ENCODE data around the gene MLPH. TPM values are rescaled to one million over a fixed set of nuclear protein-coding genes. Genes with fewer than 3 reads are reported as not detected.

Gene MLPH, protein sequence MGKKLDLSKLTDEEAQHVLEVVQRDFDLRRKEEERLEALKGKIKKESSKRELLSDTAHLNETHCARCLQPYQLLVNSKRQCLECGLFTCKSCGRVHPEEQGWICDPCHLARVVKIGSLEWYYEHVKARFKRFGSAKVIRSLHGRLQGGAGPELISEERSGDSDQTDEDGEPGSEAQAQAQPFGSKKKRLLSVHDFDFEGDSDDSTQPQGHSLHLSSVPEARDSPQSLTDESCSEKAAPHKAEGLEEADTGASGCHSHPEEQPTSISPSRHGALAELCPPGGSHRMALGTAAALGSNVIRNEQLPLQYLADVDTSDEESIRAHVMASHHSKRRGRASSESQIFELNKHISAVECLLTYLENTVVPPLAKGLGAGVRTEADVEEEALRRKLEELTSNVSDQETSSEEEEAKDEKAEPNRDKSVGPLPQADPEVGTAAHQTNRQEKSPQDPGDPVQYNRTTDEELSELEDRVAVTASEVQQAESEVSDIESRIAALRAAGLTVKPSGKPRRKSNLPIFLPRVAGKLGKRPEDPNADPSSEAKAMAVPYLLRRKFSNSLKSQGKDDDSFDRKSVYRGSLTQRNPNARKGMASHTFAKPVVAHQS
- total RNA-seq, result not detected in 2 replicates

DNA sequence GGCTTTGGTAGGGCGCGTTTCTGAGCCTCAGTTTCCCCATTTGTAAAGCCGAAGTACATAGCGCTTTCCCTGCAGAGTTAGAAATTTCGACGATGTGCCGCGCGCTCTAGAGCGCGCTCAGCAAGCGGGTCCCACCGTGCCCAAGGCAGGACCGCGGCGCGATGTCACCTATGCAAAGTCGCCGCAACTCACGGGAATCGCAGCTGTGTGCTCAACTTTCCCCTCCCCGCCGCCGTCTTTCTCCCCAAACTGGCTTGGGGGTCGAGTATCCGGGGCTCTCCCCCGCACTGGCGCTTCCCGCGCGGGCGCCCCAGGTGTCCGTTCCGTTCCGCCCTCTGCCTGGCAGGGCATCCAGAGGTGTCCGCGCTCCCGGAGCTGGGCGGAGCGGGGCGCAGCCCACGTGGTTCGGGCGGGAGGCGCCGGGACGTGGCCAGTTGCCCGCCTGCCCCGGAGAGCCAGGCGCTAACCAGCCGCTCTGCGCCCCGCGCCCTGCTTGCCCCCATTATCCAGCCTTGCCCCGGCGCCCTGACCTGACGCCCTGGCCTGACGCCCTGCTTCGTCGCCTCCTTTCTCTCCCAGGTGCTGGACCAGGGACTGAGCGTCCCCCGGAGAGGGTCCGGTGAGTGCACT lies at the start of gene MLPH:
MLPH (plus strand) TSS at position 433 of the 630 bp plus-strand sequence. CDS start 6,176 bp downstream, outside the sequence.
- intact Hi-C loops (cut with micrococcal nuclease), result no loop called here

DNA sequence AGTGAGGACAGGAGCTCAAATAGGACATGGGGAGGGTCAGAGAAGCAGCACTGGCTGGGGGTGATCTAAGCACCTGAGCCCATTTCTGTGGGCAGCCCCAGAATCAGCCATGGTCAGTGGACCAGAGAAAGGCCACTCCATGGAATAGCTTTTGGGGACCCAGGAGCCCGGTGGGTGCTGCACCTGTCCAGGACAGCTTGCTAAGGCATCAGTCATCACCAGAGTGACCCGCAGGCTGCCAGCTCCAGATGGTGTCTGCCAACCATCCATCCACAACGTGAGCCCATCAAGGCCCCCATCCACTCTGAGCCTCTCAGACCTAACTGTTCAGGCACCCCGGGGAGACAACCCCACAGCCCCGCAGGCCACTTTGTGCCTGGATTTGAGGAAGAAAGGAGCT lies 49.5 kb upstream of the MLPH start:
- intact Hi-C loops (cut with micrococcal nuclease), result no loop called here

DNA sequence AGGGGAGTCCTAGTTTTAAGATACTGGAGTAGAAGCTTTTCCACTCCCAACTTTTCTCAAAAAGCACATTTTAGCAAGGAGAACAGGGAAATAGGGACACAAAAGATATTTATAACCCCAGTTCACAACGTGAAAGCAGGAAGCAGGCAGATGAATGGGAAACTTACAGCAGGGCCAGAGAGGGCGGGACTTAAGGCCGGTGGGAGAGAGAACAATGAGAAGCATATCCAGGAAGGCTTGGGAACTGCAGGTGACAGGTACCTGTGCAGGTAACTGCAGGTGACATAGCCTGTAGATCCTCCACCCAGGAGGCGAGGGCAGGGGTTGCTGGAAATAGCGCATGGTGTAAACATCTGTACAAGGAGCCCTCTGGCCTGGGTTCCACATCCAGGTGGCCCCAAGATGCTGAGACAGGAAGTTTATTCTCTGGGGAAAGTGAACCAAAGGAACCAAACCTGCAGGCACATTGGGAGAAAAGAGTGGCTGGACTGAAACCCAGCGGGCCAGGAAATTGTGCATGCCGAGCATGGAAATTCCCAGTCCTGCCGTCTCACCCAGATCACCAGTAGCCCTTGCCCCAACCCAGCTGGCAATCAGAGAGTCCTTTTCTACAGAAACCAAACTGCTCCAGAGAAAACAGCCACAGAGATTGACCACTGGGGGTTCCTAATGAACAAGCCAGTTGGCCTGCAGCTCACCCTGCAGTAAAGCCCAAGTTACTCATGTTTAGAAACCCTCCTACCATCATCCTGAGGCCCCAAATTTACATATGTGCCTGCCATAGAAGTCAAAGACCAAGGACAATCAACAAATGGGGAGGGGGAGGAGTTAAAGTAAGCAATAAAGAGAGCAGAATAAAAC lies 48.7 kb upstream of the MLPH start:
- intact Hi-C loops (cut with micrococcal nuclease), result no loop called here

DNA sequence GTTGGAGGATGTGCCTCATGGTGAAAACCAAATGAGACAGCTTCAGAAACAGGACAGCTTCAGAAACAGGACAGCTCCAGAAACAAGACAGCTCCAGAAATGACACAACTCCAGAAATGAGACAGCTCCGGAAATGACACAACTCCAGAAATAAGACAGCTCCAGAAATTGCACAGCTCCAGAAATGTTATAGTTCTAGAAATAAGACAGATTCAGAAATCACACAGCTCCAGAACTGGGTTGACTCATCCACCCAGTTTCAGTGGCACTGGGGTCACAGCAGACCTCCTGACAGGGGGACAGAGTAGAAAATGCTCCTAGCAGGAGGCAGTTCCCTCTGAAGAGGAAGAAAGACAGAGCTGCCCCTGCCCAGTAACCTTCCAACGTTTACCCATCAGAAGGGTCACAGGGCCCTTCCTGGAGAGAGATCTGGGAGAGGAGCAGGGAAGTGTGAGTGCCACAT lies 46.2 kb upstream of the MLPH start:
- intact Hi-C loops (cut with micrococcal nuclease), result loop anchor here (1.0 kb wide), 1 partner anchor 13 kb away; no protein-coding TSS in a partner anchor

DNA sequence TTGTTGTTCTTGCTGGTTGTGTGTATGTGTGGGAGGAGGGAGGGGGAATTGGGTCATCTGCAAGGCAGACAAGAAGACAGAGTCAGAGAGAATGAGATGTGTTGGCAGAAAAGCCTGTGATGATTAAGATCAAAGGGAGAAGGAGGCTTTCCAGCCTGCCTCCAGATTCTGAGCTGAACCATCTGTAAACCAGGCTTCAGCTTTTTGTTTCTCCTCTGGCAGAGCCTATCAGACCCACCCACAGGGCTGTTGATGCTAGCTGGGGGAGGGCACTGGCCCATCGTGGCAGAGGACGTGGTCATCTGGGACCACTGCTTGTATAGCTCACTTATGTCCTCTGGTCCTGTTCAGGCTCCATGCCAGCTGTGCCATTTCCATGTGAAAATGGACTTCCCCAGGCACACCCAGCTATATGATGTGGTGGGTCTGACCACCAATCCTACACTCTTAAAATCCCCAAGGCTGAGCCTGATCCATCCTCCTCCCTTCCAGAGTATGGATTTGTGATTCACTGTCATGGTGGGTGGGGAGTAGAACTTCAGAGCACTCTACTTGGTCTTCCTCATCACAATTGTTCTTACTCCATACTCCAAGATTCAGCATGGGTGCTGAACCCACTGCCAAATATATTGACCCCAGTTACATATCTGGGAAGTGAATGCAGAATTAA lies 45.3 kb upstream of the MLPH start:
- intact Hi-C loops (cut with micrococcal nuclease), result loop anchor here (1.0 kb wide), 1 partner anchor 13 kb away; no protein-coding TSS in a partner anchor

DNA sequence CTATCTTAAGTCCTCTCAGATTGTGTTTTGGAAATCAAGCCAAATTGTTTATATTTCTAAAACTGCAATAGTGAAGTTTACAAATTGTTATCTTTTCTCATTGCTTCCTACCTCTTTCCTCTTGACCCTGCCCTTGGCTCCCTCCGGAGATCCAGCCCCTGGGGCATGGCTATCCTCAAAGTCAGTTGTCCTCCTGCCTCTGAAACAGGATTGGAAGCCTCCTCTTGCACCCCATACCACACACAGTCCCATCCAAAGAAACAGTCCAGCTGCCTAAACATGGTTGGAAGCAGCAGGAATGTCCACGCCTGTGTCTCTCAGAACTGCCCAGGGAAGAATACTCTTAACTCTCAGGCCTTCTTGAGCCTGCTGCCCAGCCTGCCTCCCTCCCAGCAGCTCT lies 43.0 kb upstream of the MLPH start:
- intact Hi-C loops (cut with micrococcal nuclease), result no loop called here

DNA sequence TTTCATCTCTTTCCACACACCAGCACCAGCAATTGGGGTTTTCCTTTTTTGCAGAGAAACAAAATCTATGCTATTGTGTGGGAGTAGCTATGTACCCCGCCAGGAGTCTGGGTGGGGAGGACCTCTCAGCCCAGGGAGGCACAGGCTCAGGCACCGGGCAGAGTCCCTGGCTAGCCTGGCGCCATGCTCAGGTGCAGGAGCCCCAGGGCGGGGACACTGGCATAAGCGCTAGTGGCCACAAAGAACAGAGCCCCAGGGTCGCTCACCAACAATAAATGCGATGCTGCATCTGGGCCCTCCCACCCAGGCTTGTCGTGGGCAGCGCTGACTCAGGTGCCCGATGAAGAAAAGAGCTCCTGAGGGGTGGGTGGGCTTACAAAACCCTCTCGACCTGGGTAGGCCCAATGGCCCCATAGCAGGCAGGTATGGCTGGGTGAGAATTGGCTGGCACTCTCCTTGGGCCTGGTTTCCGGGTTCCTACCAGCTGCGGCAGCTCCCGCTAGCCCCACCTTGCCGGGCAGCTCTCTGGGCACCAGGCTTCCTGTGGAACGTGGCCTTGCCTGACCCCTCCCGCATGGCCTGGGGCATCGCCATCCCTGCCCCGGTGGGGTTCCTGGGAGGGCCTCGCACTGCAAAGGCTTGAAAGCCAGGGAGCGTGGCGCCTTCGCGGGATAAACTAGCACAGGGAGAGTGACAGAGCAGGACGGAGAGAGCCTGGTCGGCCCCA lies 41.3 kb upstream of the MLPH start:
- intact Hi-C loops (cut with micrococcal nuclease), result no loop called here

DNA sequence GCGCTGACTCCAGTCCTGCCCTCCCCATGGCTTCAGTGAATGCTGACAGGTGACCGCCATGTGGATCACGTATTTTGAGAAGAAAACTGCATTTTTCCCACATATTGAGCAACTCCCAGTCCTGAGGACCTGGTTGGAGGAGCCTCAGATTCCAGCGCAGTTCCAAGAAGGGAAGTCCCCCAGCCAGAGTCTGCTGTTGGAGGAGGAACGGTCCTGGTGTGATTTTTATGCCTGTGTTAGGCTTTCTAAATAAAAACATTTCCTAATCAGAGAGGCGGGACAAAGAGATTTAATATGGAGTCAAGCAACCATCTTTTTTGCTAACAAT lies 40.7 kb upstream of the MLPH start:
- intact Hi-C loops (cut with micrococcal nuclease), result no loop called here

DNA sequence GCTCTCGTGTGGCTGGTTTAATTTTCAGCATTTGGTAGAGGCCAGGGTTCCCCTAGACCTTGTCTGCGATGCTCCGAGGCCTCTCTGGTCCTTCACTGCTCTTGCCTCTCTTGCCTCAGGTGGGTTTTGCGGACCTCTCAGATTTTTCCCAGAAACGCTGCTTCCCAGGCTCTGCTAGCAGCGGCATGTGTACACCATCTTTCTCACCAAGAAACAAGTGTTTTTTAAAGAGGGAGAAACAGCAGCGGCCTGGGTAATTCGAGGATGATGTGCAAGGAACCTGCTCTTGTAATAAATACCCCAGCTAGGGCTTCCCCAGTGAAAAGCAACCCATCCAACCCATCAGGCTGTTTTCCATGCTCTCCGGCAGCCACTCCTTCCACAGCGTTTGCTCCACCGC lies 39.6 kb upstream of the MLPH start:
- intact Hi-C loops (cut with micrococcal nuclease), result no loop called here

DNA sequence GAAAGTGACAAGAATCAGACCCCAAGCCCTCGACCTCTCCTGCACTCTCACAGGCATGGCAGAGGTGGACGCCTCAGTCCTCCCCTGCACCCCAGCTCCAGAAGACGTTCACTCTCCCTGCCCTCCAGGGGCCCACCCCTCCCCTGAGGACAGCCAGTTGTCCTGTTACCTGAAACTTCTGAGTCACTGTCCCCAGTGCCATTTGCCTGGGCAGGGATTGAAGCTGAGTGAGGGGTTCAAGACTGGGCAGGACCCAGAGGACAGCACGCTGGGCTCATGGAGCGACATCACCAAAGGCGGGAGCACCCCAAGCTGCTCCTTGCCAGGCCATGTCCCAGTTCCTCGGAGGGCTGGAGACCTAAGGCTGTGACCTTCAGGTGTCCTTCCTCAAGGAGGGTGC lies 38.9 kb upstream of the MLPH start:
- intact Hi-C loops (cut with micrococcal nuclease), result no loop called here

DNA sequence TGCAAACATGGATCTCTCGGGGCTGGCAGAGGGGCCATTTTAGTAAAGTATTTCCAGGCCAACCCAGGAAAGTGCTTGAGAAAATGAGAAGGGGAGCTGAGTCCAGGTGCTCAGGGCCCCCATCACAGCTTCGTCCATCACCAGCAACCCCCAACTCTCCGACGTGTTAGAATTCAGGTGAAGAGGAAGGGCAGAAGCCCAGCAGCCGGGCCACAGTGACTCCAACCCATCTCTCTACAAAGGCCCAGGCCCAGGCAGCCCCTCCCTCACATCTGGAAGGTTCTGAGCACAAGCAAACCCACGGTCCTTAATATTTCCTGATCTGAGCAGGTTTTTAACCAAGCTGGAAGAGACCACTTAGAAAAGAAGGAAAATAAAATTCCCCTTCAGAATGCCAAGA lies 38.4 kb upstream of the MLPH start:
- intact Hi-C loops (cut with micrococcal nuclease), result no loop called here

DNA sequence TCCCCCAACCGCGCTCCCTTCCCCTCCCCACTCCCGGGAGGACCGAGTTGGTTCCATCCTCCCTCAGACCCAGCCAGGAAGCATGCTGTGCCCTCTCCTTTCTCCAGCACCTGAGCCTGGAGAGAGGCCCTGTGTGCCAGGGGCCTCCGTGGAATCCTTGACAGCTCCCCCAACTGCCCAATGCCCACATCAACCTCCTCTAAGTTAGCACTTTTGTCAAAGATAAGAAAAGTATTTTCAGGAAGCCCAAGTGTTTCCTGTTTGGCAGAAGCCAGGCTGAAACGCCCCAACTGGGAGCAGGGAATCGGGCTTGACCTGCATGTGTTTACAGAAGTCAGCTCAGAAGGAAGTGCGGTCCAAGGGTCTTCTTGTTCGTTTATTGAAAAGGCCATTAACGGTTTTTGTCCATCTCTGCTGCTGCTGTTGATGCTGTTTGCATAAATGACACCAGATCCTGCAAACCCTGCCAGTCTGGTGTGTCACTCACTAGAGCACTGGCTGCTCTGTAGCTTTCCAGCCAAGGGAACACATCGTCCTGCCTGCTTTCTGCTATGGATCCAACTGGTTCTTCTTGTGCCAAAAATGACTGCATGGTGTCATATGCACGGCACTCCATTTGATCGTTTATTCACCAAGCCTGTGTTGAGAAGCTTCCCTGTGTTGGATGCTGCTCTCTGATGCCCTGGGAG lies 37.7 kb upstream of the MLPH start:
- intact Hi-C loops (cut with micrococcal nuclease), result no loop called here

DNA sequence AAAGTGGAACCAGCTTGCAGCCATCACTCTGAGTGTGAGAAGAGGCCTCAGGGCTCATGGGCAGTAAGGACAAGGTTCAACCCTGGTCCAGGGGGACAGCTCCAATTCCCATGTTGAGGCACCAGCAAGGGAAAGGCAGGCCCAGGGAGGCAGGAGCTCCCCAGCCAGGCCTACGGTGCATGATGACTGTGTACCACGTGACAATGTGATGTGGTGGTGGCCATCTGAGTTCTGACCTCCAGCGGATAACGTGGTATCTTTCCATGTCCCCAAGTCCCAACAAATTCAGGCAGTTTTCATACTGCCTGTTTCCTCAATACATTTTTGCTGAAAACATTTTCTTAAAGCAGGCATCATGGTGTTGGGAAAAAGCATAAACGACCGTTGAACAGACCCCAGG lies 36.9 kb upstream of the MLPH start:
- intact Hi-C loops (cut with micrococcal nuclease), result no loop called here

DNA sequence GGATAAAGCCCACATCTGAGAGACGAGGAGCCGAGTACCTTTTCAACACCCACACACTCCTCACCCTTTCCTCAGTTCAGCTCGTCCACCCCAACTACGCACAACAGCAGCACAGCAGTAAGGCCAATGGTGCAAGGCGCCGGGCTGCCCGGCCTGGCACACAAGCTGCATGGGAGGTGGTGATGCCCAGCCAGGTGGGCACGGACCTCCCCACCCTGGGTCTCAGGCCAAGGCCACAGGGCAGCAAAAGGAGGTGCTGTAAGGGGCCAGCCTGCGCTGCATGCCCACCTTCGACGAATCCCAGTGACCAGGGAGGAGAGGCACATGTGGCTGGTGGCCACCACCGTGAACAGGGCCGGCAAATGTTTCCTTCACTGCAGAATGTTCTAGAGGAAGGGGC lies 36.5 kb upstream of the MLPH start:
- intact Hi-C loops (cut with micrococcal nuclease), result no loop called here

DNA sequence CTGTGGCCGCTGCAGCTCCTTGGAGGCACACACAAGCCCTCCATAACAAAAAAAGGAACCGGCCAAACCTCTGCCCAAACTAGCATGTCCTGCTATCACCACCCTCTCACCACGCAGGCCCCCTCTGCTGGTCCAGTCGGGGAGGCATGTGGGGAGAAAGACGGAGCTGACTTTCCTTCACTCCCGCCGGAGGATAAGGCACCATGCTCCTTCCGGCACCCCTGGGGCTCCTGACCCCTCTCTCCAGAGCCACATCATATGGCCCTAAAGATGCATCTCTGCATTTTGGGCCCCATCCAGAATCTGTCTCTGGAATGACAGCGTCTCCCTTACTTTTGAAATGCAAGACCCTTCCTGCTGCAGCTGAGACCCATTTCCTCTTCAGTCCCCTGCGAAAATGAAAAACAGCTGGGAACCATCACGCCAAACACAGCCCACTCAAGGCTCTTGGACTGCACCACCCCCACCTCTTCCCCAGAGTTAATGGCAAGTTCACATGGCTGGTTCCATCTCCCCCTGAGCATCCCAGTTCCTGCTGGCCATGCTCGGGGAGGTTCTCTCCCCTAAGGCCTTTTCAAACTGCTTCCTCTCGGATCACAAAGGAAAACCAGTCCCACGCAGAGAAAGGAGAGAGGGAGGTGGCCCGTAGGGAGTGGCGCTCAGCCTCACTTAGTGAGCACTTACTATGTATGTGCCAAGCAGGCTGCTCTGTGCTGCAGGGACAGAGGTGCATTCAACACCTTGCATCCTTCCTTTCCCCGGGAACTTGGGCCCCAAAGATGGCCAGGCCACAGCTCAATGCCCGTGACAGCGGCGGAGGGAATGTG lies 35.2 kb upstream of the MLPH start:
- intact Hi-C loops (cut with micrococcal nuclease), result no loop called here

DNA sequence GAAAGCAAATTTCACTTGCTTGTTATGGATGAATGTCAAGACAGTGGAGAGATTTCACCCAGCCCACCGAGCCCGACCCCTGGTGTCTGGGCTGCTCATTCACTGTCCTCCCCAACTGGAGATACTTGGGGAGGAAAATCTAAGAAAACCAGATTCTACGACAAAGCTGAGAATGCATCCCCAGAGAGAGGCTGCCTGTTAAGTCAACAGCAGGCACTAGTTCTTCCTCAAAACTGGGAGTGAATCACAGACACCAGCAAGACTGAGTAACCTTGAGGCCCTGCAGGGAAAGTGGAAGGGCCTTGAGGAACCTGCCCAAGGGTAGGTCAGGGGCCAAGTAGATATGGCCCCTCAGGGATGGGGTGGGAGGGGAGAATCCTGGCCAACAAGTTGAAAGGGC lies 34.2 kb upstream of the MLPH start:
- intact Hi-C loops (cut with micrococcal nuclease), result no loop called here

DNA sequence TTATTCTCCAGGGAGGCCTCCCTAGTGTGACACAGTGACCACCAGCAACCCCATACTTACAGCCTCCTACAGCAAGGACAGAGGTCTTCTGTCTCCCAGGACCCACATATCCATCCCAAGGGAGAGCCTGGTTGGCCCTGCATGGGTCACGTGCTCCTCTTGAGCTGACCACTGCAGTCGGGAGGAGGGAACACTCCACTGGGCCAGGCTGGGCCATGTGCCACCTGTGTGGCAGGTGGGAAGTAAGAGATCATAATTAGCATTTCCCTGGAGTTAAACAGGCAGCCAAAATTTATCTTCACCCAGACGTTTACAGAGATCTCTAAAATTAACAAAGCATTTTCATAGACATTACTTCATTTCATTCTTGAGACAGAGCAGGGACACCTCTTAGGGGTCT lies 33.4 kb upstream of the MLPH start:
- intact Hi-C loops (cut with micrococcal nuclease), result no loop called here

DNA sequence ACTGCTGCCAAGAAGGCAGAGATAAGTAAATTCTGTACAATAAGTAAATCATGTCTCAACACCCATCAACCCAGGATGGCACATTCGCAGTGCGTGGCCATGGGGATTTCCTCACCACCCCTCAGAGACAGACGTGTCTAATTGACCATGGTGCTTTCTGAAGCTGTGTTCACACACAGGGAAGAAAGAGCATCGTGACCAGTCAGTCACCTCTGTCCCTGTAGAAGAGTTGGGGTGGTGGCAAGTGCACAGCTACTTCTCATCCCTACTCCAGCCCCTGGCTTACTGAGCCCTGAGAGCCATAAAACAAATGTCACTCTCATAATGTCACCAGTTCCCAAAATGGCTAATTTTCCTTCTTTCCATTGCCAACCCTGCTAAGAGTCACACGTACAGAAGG lies 31.3 kb upstream of the MLPH start:
- intact Hi-C loops (cut with micrococcal nuclease), result no loop called here

Measured in T-helper 1 cell treated with Interleukin-12 subunit alpha and Interleukin-12 subunit beta and Interleukin-4 antibody, amounts not matched to agents 30 ng/mL and 1 ng/mL, for 36 hours (primary cell).